ENCODE measurements around the gene MYT1.

DNA sequence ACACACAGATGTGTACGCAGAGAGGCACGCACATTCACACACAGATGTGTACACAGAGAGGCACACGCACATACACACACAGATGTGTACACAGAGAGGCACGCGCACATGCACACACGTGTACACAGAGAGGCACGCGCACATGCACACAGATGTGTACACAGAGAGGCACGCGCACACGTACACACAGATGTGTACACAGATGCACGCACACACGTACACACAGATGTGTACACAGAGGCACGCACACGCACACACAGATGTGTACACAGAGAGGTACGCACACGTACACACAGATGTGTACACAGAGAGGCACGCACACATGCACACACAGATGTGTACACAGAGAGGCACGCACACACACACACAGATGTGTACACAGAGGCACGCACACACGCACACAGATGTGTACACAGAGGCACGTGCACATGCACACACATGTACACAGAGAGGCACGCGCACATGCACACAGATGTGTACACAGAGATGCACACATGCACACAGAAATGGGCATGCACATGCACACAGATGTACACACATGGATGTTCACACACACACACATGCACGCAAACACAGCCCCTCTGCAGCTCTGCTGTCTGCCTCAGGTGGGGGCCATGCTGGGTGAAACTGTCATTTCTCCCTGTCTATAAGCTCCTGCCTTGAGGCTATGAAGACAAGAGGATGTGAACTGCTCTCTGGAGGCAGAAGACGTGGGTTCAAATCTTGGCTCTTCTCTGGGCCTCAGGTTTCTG lies 14.3 kb upstream of the MYT1 start:
- TF ChIP-seq, protein P1, sequence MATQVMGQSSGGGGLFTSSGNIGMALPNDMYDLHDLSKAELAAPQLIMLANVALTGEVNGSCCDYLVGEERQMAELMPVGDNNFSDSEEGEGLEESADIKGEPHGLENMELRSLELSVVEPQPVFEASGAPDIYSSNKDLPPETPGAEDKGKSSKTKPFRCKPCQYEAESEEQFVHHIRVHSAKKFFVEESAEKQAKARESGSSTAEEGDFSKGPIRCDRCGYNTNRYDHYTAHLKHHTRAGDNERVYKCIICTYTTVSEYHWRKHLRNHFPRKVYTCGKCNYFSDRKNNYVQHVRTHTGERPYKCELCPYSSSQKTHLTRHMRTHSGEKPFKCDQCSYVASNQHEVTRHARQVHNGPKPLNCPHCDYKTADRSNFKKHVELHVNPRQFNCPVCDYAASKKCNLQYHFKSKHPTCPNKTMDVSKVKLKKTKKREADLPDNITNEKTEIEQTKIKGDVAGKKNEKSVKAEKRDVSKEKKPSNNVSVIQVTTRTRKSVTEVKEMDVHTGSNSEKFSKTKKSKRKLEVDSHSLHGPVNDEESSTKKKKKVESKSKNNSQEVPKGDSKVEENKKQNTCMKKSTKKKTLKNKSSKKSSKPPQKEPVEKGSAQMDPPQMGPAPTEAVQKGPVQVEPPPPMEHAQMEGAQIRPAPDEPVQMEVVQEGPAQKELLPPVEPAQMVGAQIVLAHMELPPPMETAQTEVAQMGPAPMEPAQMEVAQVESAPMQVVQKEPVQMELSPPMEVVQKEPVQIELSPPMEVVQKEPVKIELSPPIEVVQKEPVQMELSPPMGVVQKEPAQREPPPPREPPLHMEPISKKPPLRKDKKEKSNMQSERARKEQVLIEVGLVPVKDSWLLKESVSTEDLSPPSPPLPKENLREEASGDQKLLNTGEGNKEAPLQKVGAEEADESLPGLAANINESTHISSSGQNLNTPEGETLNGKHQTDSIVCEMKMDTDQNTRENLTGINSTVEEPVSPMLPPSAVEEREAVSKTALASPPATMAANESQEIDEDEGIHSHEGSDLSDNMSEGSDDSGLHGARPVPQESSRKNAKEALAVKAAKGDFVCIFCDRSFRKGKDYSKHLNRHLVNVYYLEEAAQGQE (IDR thresholded peaks at IDR 0.05; ENCODE audit: low read depth): no peak
- TF ChIP-seq, protein P2, sequence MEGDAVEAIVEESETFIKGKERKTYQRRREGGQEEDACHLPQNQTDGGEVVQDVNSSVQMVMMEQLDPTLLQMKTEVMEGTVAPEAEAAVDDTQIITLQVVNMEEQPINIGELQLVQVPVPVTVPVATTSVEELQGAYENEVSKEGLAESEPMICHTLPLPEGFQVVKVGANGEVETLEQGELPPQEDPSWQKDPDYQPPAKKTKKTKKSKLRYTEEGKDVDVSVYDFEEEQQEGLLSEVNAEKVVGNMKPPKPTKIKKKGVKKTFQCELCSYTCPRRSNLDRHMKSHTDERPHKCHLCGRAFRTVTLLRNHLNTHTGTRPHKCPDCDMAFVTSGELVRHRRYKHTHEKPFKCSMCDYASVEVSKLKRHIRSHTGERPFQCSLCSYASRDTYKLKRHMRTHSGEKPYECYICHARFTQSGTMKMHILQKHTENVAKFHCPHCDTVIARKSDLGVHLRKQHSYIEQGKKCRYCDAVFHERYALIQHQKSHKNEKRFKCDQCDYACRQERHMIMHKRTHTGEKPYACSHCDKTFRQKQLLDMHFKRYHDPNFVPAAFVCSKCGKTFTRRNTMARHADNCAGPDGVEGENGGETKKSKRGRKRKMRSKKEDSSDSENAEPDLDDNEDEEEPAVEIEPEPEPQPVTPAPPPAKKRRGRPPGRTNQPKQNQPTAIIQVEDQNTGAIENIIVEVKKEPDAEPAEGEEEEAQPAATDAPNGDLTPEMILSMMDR (IDR thresholded peaks at IDR 0.05 in 2 of 3, conservative IDR thresholded peaks at IDR 0.05 in 1 of 3; ENCODE audit: borderline replicate concordance in 1 of 3, insufficient read depth in 1 of 3, low read depth in 2 of 3, low read length in 2 of 3): no peak
- TF ChIP-seq EZH2phosphoT487 (IDR thresholded peaks at IDR 0.05; ENCODE audit: borderline replicate concordance) (no peak), POLR2AphosphoS5 (IDR thresholded peaks at IDR 0.05; ENCODE audit: low read depth, low read length) (no peak), TCF7L2 (IDR thresholded peaks at IDR 0.05; ENCODE audit: borderline replicate concordance, extremely low read depth, insufficient read depth, insufficient read length) (no peak), CEBPB (IDR thresholded peaks at IDR 0.05; ENCODE audit: low read depth) (no peak)
- TF ChIP-seq, protein P3, sequence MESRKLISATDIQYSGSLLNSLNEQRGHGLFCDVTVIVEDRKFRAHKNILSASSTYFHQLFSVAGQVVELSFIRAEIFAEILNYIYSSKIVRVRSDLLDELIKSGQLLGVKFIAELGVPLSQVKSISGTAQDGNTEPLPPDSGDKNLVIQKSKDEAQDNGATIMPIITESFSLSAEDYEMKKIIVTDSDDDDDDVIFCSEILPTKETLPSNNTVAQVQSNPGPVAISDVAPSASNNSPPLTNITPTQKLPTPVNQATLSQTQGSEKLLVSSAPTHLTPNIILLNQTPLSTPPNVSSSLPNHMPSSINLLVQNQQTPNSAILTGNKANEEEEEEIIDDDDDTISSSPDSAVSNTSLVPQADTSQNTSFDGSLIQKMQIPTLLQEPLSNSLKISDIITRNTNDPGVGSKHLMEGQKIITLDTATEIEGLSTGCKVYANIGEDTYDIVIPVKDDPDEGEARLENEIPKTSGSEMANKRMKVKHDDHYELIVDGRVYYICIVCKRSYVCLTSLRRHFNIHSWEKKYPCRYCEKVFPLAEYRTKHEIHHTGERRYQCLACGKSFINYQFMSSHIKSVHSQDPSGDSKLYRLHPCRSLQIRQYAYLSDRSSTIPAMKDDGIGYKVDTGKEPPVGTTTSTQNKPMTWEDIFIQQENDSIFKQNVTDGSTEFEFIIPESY (IDR thresholded peaks at IDR 0.05; ENCODE audit: extremely low read depth, insufficient replicate concordance, low read length): no peak

All from HCT116 (cell line).